ENCODE data around the gene RARA.

RARA gene

GRCh38 chr17:40356990-40357881, 48.3 kb downstream of the RARA start:
- no peak for DNase-seq (ENCODE audit: low read depth)
- Histone ChIP-seq H3K9ac (ENCODE audit: low read length) (peak overlapping the region; percentile 11), H3K27me3 (replicated peaks; ENCODE audit: control insufficient read depth, insufficient read depth, low read length) (no peaks in the 10 kb centered on the region), H3K9me3 (ENCODE audit: control insufficient read depth, low read length) (no peaks in the 10 kb centered on the region), H3K4me1 (ENCODE audit: control insufficient read depth, insufficient read depth, low read length) (peaks cover 28% of the 10 kb centered on the region), H3K36me3 (ENCODE audit: control insufficient read depth, insufficient read depth, low read length, severe bottlenecking) (peaks cover 30% of the 10 kb centered on the region), H3K4me3 (ENCODE audit: low read length) (no peak overlapping the region)

GRCh38 chr17:40358323-40359038, 49.5 kb downstream of the RARA start:
- peak; percentile 97 for DNase-seq (ENCODE audit: low read depth)
- Histone ChIP-seq H3K4me1 (ENCODE audit: control insufficient read depth, insufficient read depth, low read length) (peaks cover 21% of the 10 kb centered on the region), H3K4me3 (ENCODE audit: low read length) (peak overlapping the region; percentile 65)

GRCh38 chr17:40360091-40360490, 51.1 kb downstream of the RARA start:
- H3K27me3 ChIP-seq (replicated peaks; ENCODE audit: control insufficient read depth, insufficient read depth, low read length), result no peaks in the 10 kb centered on the region
- H3K9me3 ChIP-seq (ENCODE audit: control insufficient read depth, low read length), result no peaks in the 10 kb centered on the region
- H3K36me3 ChIP-seq (ENCODE audit: control insufficient read depth, insufficient read depth, low read length, severe bottlenecking), result peaks cover 11% of the 10 kb centered on the region
- peaks cover 30% of the 10 kb centered on the region for H3K4me1 ChIP-seq (ENCODE audit: control insufficient read depth, insufficient read depth, low read length)
- H3K9ac ChIP-seq (ENCODE audit: low read length), result no peak overlapping the region
- H3K4me3 ChIP-seq (ENCODE audit: low read length), result no peak overlapping the region
- DNase-seq (ENCODE audit: low read depth), result no peak

More at GRCh38 chr17:40358323-40359038, 49.5 kb downstream of the RARA start:
- Histone ChIP-seq H3K9ac (ENCODE audit: low read length) (peak overlapping the region; percentile 85), H3K9me3 (ENCODE audit: control insufficient read depth, low read length) (no peaks in the 10 kb centered on the region), H3K27me3 (replicated peaks; ENCODE audit: control insufficient read depth, insufficient read depth, low read length) (no peaks in the 10 kb centered on the region), H3K36me3 (ENCODE audit: control insufficient read depth, insufficient read depth, low read length, severe bottlenecking) (peaks cover 20% of the 10 kb centered on the region)

GRCh38 chr17:40361063-40361924, 52.3 kb downstream of the RARA start:
- Histone ChIP-seq H3K4me1 (ENCODE audit: control insufficient read depth, insufficient read depth, low read length) (peaks cover 23% of the 10 kb centered on the region), H3K4me3 (ENCODE audit: low read length) (no peak overlapping the region), H3K9ac (ENCODE audit: low read length) (no peak overlapping the region), H3K36me3 (ENCODE audit: control insufficient read depth, insufficient read depth, low read length, severe bottlenecking) (peaks cover 3% of the 10 kb centered on the region), H3K27me3 (replicated peaks; ENCODE audit: control insufficient read depth, insufficient read depth, low read length) (no peaks in the 10 kb centered on the region), H3K9me3 (ENCODE audit: control insufficient read depth, low read length) (no peaks in the 10 kb centered on the region)
- DNase-seq (ENCODE audit: low read depth), result no peak

- peaks cover 23% of the 10 kb centered on the region for H3K4me1 ChIP-seq (ENCODE audit: control insufficient read depth, insufficient read depth, low read length)
- DNase-seq (ENCODE audit: low read depth), result no peak
- H3K27me3 ChIP-seq (replicated peaks; ENCODE audit: control insufficient read depth, insufficient read depth, low read length), result no peaks in the 10 kb centered on the region
- peak overlapping the region; percentile 84 for H3K9ac ChIP-seq (ENCODE audit: low read length)
- H3K4me3 ChIP-seq (ENCODE audit: low read length), result peak overlapping the region; percentile 83
- H3K9me3 ChIP-seq (ENCODE audit: control insufficient read depth, low read length), result no peaks in the 10 kb centered on the region
- no peaks in the 10 kb centered on the region for H3K36me3 ChIP-seq (ENCODE audit: control insufficient read depth, insufficient read depth, low read length, severe bottlenecking)
Measured at GRCh38 chr17:40361925-40362695, 53.1 kb downstream of the RARA start.

GRCh38 chr17:40362696-40363110, 53.7 kb downstream of the RARA start:
- Histone ChIP-seq H3K27me3 (replicated peaks; ENCODE audit: control insufficient read depth, insufficient read depth, low read length) (no peaks in the 10 kb centered on the region), H3K4me3 (ENCODE audit: low read length) (peak overlapping the region; percentile 83)
- DNase-seq (ENCODE audit: low read depth), result peak; percentile 86

GRCh38 chr17:40363111-40363827, 54.3 kb downstream of the RARA start:
- no peaks in the 10 kb centered on the region for H3K36me3 ChIP-seq (ENCODE audit: control insufficient read depth, insufficient read depth, low read length, severe bottlenecking)
- H3K4me1 ChIP-seq (ENCODE audit: control insufficient read depth, insufficient read depth, low read length), result peaks cover 19% of the 10 kb centered on the region
- H3K4me3 ChIP-seq (ENCODE audit: low read length), result peak overlapping the region; percentile 83
- H3K9ac ChIP-seq (ENCODE audit: low read length), result peak overlapping the region; percentile 84
- H3K27me3 ChIP-seq (replicated peaks; ENCODE audit: control insufficient read depth, insufficient read depth, low read length), result no peaks in the 10 kb centered on the region
- no peaks in the 10 kb centered on the region for H3K9me3 ChIP-seq (ENCODE audit: control insufficient read depth, low read length)
- peak; percentile 56 for DNase-seq (ENCODE audit: low read depth)

More at GRCh38 chr17:40362696-40363110, 53.7 kb downstream of the RARA start:
- no peaks in the 10 kb centered on the region for H3K36me3 ChIP-seq (ENCODE audit: control insufficient read depth, insufficient read depth, low read length, severe bottlenecking)
- peak overlapping the region; percentile 84 for H3K9ac ChIP-seq (ENCODE audit: low read length)
- no peaks in the 10 kb centered on the region for H3K9me3 ChIP-seq (ENCODE audit: control insufficient read depth, low read length)
- peaks cover 21% of the 10 kb centered on the region for H3K4me1 ChIP-seq (ENCODE audit: control insufficient read depth, insufficient read depth, low read length)

- peaks cover 14% of the 10 kb centered on the region for H3K4me1 ChIP-seq (ENCODE audit: control insufficient read depth, insufficient read depth, low read length)
- no peaks in the 10 kb centered on the region for H3K9me3 ChIP-seq (ENCODE audit: control insufficient read depth, low read length)
- peak within 1 kb of the TSS; percentile 84 for H3K9ac ChIP-seq (ENCODE audit: low read length)
- no peak for DNase-seq (ENCODE audit: low read depth)
- no peaks in the 10 kb centered on the region for H3K36me3 ChIP-seq (ENCODE audit: control insufficient read depth, insufficient read depth, low read length, severe bottlenecking)
- peak within 1 kb of the TSS; percentile 83 for H3K4me3 ChIP-seq (ENCODE audit: low read length)
- no peaks in the 10 kb centered on the region for H3K27me3 ChIP-seq (replicated peaks; ENCODE audit: control insufficient read depth, insufficient read depth, low read length)
Measured at GRCh38 chr17:40364121-40364861, 55.3 kb downstream of the RARA start, which contains the start of gene GJD3. Gene GJD3 (minus strand): TSS chr17:40364737. CDS start chr17:40363815, 922 bp downstream.

- Histone ChIP-seq H3K36me3 (ENCODE audit: control insufficient read depth, insufficient read depth, low read length, severe bottlenecking) (no peaks in the 10 kb centered on the region), H3K4me3 (ENCODE audit: low read length) (peak overlapping the region; percentile 83), H3K9me3 (ENCODE audit: control insufficient read depth, low read length) (no peaks in the 10 kb centered on the region), H3K9ac (ENCODE audit: low read length) (peak overlapping the region; percentile 84), H3K27me3 (replicated peaks; ENCODE audit: control insufficient read depth, insufficient read depth, low read length) (no peaks in the 10 kb centered on the region), H3K4me1 (ENCODE audit: control insufficient read depth, insufficient read depth, low read length) (peaks cover 14% of the 10 kb centered on the region)
- DNase-seq (ENCODE audit: low read depth), result no peak
Measured at GRCh38 chr17:40364906-40365305, 55.9 kb downstream of the RARA start.

Data from adipocyte (in vitro differentiated cells).